SJSA1 (cell line): ENCODE results near the gene TMEM14A. TPM values are rescaled to one million over a fixed set of nuclear protein-coding genes. Genes with fewer than 3 reads are reported as not detected.
"Not testable (repeated sequence)": the region's sequence is repeated elsewhere in the genome, so short reads cannot be mapped to it uniquely, and the experiment has no call there.

Experiments used
- DNase-seq, 2 experiments: peaks; one replicate each; pipeline ENCODE4 v3.0.0-alpha.2; 2015 to 2020; ENCODE audit warnings: low spot score in 2 of 2, low read depth in 1 of 2
- H3K27ac ChIP-seq: fragments of 250-450 bp; sonication (Bioruptor Pico); 2 replicates; pipeline ENCODE4 v1.5.1; 2020; ENCODE audit warnings: mild to moderate bottlenecking, moderate library complexity
- H3K27me3 ChIP-seq: fragments of 250-450 bp; sonication (Bioruptor Pico); replicated peaks from 2 replicates; pipeline ENCODE4 v1.5.1; 2020; ENCODE audit warnings: mild to moderate bottlenecking, moderate library complexity
- H3K36me3 ChIP-seq: fragments of 250-450 bp; sonication (Bioruptor Pico); 2 replicates; pipeline ENCODE4 v1.5.1; 2020; ENCODE audit warnings: mild to moderate bottlenecking
- H3K4me1 ChIP-seq: fragments of 250-450 bp; sonication (Bioruptor Pico); replicated peaks from 2 replicates; pipeline ENCODE4 v1.6.1; 2021; ENCODE audit warnings: mild to moderate bottlenecking
- H3K4me3 ChIP-seq: fragments of 250-450 bp; sonication (Bioruptor Pico); 2 replicates; pipeline ENCODE4 v1.5.1; 2020; ENCODE audit warnings: mild to moderate bottlenecking
- H3K9me3 ChIP-seq: fragments of 250-450 bp; sonication (Bioruptor Pico); replicated peaks from 2 replicates; pipeline ENCODE4 v1.5.1; 2020; ENCODE audit warnings: mild to moderate bottlenecking
- total RNA-seq: library from RNA; depleted of rRNA; stranded (reverse); fragments of >200 nt; shearing (Covaris generic); gene quantifications from 2 replicates; pipeline ENCODE4 v1.2.3, GENCODE V29; 2014

The TMEM14A gene
- total RNA-seq, 1 experiment from 2014 or later, result 91.0 TPM

- H3K9me3 ChIP-seq, result no peaks in the 10 kb centered on the region
- H3K27ac ChIP-seq, result no peak overlapping the region
- no peak for DNase-seq
- H3K36me3 ChIP-seq, result no peaks in the 10 kb centered on the region
- H3K4me3 ChIP-seq, result no peak overlapping the region
- no peaks in the 10 kb centered on the region for H3K27me3 ChIP-seq
- peaks cover 24% of the 10 kb centered on the region for H3K4me1 ChIP-seq
Observed at GRCh38 chr6:52644253-52644652, 26.7 kb upstream of the TMEM14A start.

DNA sequence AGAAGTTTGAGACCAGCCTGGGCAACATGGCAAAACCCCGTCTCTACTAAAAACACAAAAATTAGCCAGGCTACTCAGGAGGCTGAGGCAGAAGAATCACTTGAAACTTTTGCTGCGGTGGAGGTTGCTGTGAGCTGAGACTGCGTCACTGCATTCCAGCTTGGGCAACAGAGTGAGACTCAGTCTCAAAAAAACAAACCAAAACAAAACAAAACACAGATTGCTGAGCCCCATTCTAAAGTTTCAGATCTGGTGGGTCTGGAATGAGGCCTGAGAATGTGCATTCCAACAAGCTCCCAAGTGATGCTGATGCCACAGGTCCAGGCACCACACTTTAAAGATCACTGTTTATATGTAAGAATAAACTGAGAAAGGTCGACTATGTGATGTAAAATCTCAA is 24.9 kb upstream of the TMEM14A start:
- H3K9me3 ChIP-seq, result no peaks in the 10 kb centered on the region
- DNase-seq, result peak in 1 of 2 experiments; percentile 38
- no peak overlapping the region for H3K4me3 ChIP-seq
- H3K4me1 ChIP-seq, result peaks cover 17% of the 10 kb centered on the region
- H3K36me3 ChIP-seq, result no peaks in the 10 kb centered on the region
- H3K27me3 ChIP-seq, result no peaks in the 10 kb centered on the region
- H3K27ac ChIP-seq, result peak overlapping the region; percentile 56

- DNase-seq, result no peak
- H3K9me3 ChIP-seq, result no peaks in the 10 kb centered on the region
- H3K4me1 ChIP-seq, result peaks cover 17% of the 10 kb centered on the region
- H3K36me3 ChIP-seq, result no peaks in the 10 kb centered on the region
- H3K27ac ChIP-seq, result no peak overlapping the region
- no peaks in the 10 kb centered on the region for H3K27me3 ChIP-seq
- no peak overlapping the region for H3K4me3 ChIP-seq
Observed at GRCh38 chr6:52647199-52647598, 23.7 kb upstream of the TMEM14A start.

DNA sequence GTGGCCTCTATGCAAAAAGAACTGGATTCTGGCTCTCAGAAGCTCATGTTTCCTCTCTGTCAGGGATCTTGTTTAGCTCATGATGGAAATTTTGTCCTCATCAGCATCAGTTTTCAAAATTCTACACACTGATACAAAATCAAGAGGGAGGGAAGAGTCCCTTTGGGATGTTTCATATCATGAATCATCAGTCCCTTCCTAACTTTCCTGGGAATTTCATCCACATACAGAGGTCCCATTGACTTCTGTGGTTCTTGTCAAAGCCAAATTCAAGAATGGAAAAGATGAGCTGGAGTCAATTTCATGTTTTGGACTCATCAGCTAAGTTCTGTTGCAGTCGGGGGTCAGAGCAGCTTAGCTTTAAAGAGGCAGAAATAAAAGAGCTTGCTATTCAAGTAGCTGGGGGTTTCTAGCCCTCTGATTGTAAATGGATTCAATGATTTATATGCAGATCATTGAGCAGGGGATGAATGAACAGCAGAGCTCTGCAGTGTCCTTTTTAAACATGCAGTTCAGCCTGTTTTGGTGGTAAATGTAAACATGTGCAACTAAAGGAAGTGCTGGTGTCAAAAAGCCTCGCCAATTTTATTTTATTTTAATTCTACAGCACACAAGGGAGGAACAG is 21.3 kb upstream of the TMEM14A start:
- no peaks in the 10 kb centered on the region for H3K27me3 ChIP-seq
- H3K4me1 ChIP-seq, result peaks cover 17% of the 10 kb centered on the region
- H3K9me3 ChIP-seq, result no peaks in the 10 kb centered on the region
- no peaks in the 10 kb centered on the region for H3K36me3 ChIP-seq
- H3K27ac ChIP-seq, result no peak overlapping the region
- DNase-seq, result no peak
- no peak overlapping the region for H3K4me3 ChIP-seq

- no peak for DNase-seq
- Histone ChIP-seq H3K36me3 (no peaks in the 10 kb centered on the region), H3K9me3 (no peaks in the 10 kb centered on the region), H3K4me3 (no peak overlapping the region), H3K4me1 (peaks cover 9% of the 10 kb centered on the region), H3K27me3 (no peaks in the 10 kb centered on the region), H3K27ac (no peak overlapping the region)
Observed at GRCh38 chr6:52650941-52651340, 20.0 kb upstream of the TMEM14A start.

- Histone ChIP-seq H3K9me3 (no peaks in the 10 kb centered on the region), H3K4me1 (no peaks in the 10 kb centered on the region; the same call in 1 of the 2 replicates), H3K4me3 (no peak overlapping the region), H3K27ac (no peak overlapping the region), H3K27me3 (no peaks in the 10 kb centered on the region), H3K36me3 (no peaks in the 10 kb centered on the region)
- no peak for DNase-seq
Observed at GRCh38 chr6:52653151-52653550, 17.8 kb upstream of the TMEM14A start.

DNA sequence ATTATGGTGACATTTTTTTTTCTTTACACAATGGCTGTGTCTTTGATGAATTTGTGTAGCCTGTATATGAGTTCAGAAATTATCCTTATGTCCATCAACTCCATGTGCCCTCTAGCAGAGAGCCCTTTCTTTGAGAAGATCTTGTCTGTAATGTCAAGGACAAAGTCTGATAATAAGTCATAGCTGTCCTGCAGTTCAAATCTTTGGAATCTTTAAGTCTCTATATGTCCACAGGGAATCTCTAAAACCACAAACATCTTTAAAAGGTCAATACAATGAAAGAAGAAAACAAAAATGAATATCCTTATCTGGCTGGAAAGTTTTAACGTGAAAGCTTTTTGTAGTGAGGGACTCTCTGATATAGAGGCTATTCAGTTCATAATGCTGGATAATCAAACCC is 16.9 kb upstream of the TMEM14A start:
- H3K27ac ChIP-seq, result no peak overlapping the region
- no peak overlapping the region for H3K4me3 ChIP-seq
- no peak for DNase-seq
- no peaks in the 10 kb centered on the region for H3K36me3 ChIP-seq
- H3K4me1 ChIP-seq, result no peaks in the 10 kb centered on the region; the same call in 1 of the 2 replicates
- H3K9me3 ChIP-seq, result no peaks in the 10 kb centered on the region
- H3K27me3 ChIP-seq, result no peaks in the 10 kb centered on the region

- DNase-seq, result no peak
- Histone ChIP-seq H3K36me3 (no peaks in the 10 kb centered on the region), H3K4me3 (no peak overlapping the region), H3K4me1 (no peaks in the 10 kb centered on the region; the same call in 1 of the 2 replicates), H3K27me3 (no peaks in the 10 kb centered on the region), H3K27ac (no peak overlapping the region), H3K9me3 (no peaks in the 10 kb centered on the region)
Observed at GRCh38 chr6:52654592-52654991, 16.3 kb upstream of the TMEM14A start.

- not testable (repeated sequence) for H3K27me3 ChIP-seq, H3K4me3 ChIP-seq, H3K36me3 ChIP-seq, DNase-seq, H3K27ac ChIP-seq, H3K4me1 ChIP-seq, H3K9me3 ChIP-seq
Observed at GRCh38 chr6:52655941-52656340, 15.0 kb upstream of the TMEM14A start.

DNA sequence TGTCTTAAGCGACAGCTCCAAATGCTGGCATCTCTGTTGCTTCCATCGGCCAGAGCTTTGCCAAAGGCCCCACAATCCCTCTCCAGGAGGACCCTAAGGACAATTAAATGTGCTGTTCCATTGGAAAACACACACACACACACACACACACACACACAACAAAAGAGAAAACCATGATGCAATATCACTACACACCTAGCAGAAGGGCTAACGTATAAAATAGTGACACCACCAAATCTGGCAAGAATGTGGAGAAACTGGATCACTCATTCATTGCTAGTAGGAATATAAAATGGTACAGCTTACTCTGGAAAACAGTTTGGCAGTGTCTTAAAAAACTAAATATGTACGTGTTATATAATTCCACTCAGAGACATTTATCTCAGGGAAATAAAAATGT is 13.0 kb upstream of the TMEM14A start:
- H3K4me1 ChIP-seq, result peaks cover under 1% of the 10 kb centered on the region
- H3K27ac ChIP-seq, result no peak overlapping the region
- no peaks in the 10 kb centered on the region for H3K27me3 ChIP-seq
- DNase-seq, result no peak
- H3K36me3 ChIP-seq, result no peaks in the 10 kb centered on the region
- no peaks in the 10 kb centered on the region for H3K9me3 ChIP-seq
- H3K4me3 ChIP-seq, result no peak overlapping the region

DNA sequence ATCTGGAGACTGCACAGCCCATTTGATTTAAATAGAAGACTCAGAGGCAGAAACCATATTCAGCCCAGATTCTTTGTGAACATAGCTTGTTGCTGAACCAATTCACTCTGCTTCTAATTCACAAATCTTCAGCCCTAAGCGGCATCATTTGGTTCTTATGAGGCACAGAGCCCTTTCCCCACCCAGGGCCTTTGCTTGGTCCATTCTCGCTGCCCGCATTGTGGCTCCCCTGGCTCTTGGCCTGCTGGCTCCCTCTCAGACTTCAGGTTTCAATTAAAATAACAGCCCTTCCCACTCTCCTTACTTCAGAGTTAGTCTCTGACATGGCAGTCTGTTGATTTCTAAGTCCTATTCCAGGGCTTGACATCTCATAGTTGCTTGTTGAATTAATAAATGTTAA is 9.4 kb upstream of the TMEM14A start:
- Histone ChIP-seq H3K4me3 (no peak overlapping the region), H3K9me3 (no peaks in the 10 kb centered on the region), H3K27ac (no peak overlapping the region), H3K27me3 (no peaks in the 10 kb centered on the region), H3K4me1 (peaks cover 24% of the 10 kb centered on the region), H3K36me3 (peaks cover 5% of the 10 kb centered on the region)
- no peak for DNase-seq

GRCh38 chr6:52662031-52662430 is 8.9 kb upstream of the TMEM14A start:
- no peaks in the 10 kb centered on the region for H3K27me3 ChIP-seq
- no peak for DNase-seq
- no peak overlapping the region for H3K27ac ChIP-seq
- H3K36me3 ChIP-seq, result peaks cover 10% of the 10 kb centered on the region
- peaks cover 24% of the 10 kb centered on the region for H3K4me1 ChIP-seq
- no peaks in the 10 kb centered on the region for H3K9me3 ChIP-seq
- no peak overlapping the region for H3K4me3 ChIP-seq

GRCh38 chr6:52663120-52663935 is 7.6 kb upstream of the TMEM14A start:
- no peaks in the 10 kb centered on the region for H3K9me3 ChIP-seq
- H3K27ac ChIP-seq, result peak overlapping the region; percentile 34
- DNase-seq, result peak in 1 of 2 experiments; percentile 78
- no peaks in the 10 kb centered on the region for H3K27me3 ChIP-seq
- peak overlapping the region; percentile 60 for H3K4me3 ChIP-seq
- H3K36me3 ChIP-seq, result peaks cover 19% of the 10 kb centered on the region
- peaks cover 24% of the 10 kb centered on the region for H3K4me1 ChIP-seq

- H3K4me3 ChIP-seq, result peak overlapping the region; percentile 60
- H3K27ac ChIP-seq, result no peak overlapping the region; the same call in 1 of the 2 replicates
- peaks cover 24% of the 10 kb centered on the region for H3K4me1 ChIP-seq
- DNase-seq, result no peak
- H3K27me3 ChIP-seq, result no peaks in the 10 kb centered on the region
- H3K36me3 ChIP-seq, result peaks cover 19% of the 10 kb centered on the region
- no peaks in the 10 kb centered on the region for H3K9me3 ChIP-seq
Observed at GRCh38 chr6:52663936-52664185, 7.1 kb upstream of the TMEM14A start.
